Activated naive CD8-positive, alpha-beta T cell treated with anti-CD3 and anti-CD28 coated beads, Interleukin-2, amount 10 ng/mL, durations not matched to agents 7 days and 5 days (primary cell): Measurements from ENCODE around the gene GOLT1A. TPM values are rescaled to one million over a fixed set of nuclear protein-coding genes. Genes with fewer than 3 reads are reported as not detected.

ENCODE experiments used
- ATAC-seq: fragments of 150-1000 bp; cut with Tn5 transposase; one replicate; pipeline ENCODE4 v1.10.0; 2021; ENCODE audit warnings: low read depth, moderate library complexity
- POLR2A ChIA-PET: fragments of 350-600 bp; sonication (Branson Sonifier 250); formaldehyde crosslinking; loops from one replicate; lab custom pipeline; 2021; ENCODE audit warnings: antibody characterized with exemption; lab: Charles Lee
- DNase-seq: peaks from one replicate; pipeline ENCODE4 v3.0.0; 2021
- H3K27ac Mint-ChIP-seq: one replicate; pipeline ENCODE4 v1.8.0; 2022; ENCODE audit warnings: mild to moderate bottlenecking, mixed read lengths
- H3K27me3 Mint-ChIP-seq: one replicate; pipeline ENCODE4 v1.8.0; 2022; ENCODE audit warnings: mild to moderate bottlenecking, moderate library complexity, mixed read lengths
- H3K36me3 Mint-ChIP-seq: one replicate; pipeline ENCODE4 v1.8.0; 2021; ENCODE audit warnings: mild to moderate bottlenecking, mixed read lengths
- H3K4me1 Mint-ChIP-seq: one replicate; pipeline ENCODE4 v1.8.0; 2021; ENCODE audit warnings: mixed read lengths
- H3K4me3 Mint-ChIP-seq: one replicate; pipeline ENCODE4 v1.8.0; 2022; ENCODE audit warnings: mild to moderate bottlenecking, moderate library complexity, mixed read lengths
- H3K9me3 Mint-ChIP-seq: one replicate; pipeline ENCODE4 v1.8.0; 2021; ENCODE audit warnings: mixed read lengths
- total RNA-seq, 2 experiments: library from RNA; stranded (reverse); gene quantifications; one replicate each; pipeline ENCODE4 v1.2.3, GENCODE V29; 2021

Gene GOLT1A
- total RNA-seq, 2 experiments from 2014 or later, result not detected

DNA sequence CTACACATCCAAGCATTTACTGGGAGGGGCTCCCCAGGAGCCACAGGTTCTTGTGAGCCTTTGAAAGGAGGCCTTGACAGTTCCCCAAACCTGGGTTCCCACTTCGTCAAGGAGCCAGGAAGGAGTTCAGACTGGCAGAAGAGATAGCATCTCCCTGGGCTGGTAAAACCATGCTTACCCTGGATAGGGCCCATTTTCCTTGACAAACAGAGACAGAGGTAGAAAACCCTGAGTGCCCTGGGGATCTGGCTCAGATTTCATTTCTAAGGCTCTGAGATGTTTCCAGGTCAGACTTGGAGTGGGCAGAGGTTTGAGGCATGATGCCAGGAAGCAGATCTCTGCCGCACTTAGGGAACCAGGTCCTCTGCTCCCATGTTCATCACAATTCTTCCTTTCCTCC is 64.7 kb downstream of the GOLT1A start:
- no peak overlapping the region for H3K27ac Mint-ChIP-seq
- POLR2A ChIA-PET, result no interaction called here
- no peaks in the 10 kb centered on the region for H3K9me3 Mint-ChIP-seq
- H3K27me3 Mint-ChIP-seq, result peaks cover 12% of the 10 kb centered on the region
- ATAC-seq, result no peak
- no peaks in the 10 kb centered on the region for H3K36me3 Mint-ChIP-seq
- no peak overlapping the region for H3K4me3 Mint-ChIP-seq
- no peaks in the 10 kb centered on the region for H3K4me1 Mint-ChIP-seq
- no peak for DNase-seq

Other genes with a start within 250 kb of the GOLT1A start
- gene SOX13, start 140.9 kb downstream of the GOLT1A start, total RNA-seq, result 1 to 10 TPM; 3.9 to 4.0 TPM
- gene ETNK2, start 61.9 kb downstream of the GOLT1A start, total RNA-seq, result 1 to 10 TPM in 1 of 2 experiments, under 1 TPM in 1; 0.75 to 1.5 TPM
- not detected for gene REN, start 47.7 kb downstream of the GOLT1A start, total RNA-seq
- not detected for gene KISS1, start 17.5 kb downstream of the GOLT1A start, total RNA-seq
- gene PLEKHA6, start 145.9 kb upstream of the GOLT1A start, total RNA-seq, result under 1 TPM; 0.77 to 0.97 TPM
- gene PPP1R15B, start 197.8 kb upstream of the GOLT1A start, total RNA-seq, result 10 to 100 TPM; 77.5 to 77.8 TPM